Left lung (tissue), 10 donors: ENCODE results near the gene EEF1AKMT2. TPM values are rescaled to one million over a fixed set of nuclear protein-coding genes. Genes with fewer than 3 reads are reported as not detected.
"Not testable (repeated sequence)": the region's sequence is repeated elsewhere in the genome, so short reads cannot be mapped to it uniquely, and the experiment has no call there.

ENCODE experiments used
- ATAC-seq: fragments of 200-7000 bp; cut with Tn5 transposase; one replicate; pipeline ENCODE4 v1.9.1; 2020; ENCODE audit warnings: moderate library complexity
- DNase-seq, 4 donors: peaks; one replicate each; pipeline ENCODE4 v3.0.0-alpha.2; 2013 to 2020
- H3K27ac ChIP-seq, 2 donors: fragments of 200-600 bp; sonication (generic) in 1 of 2; one replicate each; pipeline versions ENCODE4 v1.5.0 to v1.8.0; 2020 to 2021
- H3K27me3 ChIP-seq, 2 donors: fragments of 200-600 bp; sonication (generic) in 1 of 2; one replicate each; pipeline versions ENCODE4 v1.5.0 to v1.8.0; 2020 to 2021
- H3K36me3 ChIP-seq, 2 donors: fragments of 200-600 bp; sonication (generic) in 1 of 2; one replicate each; pipeline versions ENCODE4 v1.5.0 to v1.8.0; 2020 to 2021
- H3K4me1 ChIP-seq, 2 donors: fragments of 200-600 bp; one replicate each; pipeline ENCODE4 v1.8.0; 2021
- H3K4me3 ChIP-seq, 2 donors: fragments of 200-600 bp; sonication (generic) in 1 of 2; one replicate each; pipeline versions ENCODE4 v1.5.0 to v1.8.0; 2020 to 2021; ENCODE audit warnings: mild to moderate bottlenecking in 1 of 2
- H3K9me3 ChIP-seq, 2 donors: fragments of 200-600 bp; sonication (generic) in 1 of 2; one replicate each; pipeline versions ENCODE4 v1.5.0 to v1.8.0; 2020 to 2021
- intact Hi-C, 2 donors: fragments of 100-400 bp; cut with DNase I; formaldehyde crosslinking; loops; one replicate each; pipeline versions ENCODE4 v1.11.2 to v1.14.2; 2022
- polyA plus RNA-seq, 6 donors: library from polyadenylated mRNA; unstranded; fragments of 120-200 nt; gene quantifications; one replicate each; pipeline ENCODE4 v1.2.1, GENCODE V29; 2013; ENCODE audit not compliant: insufficient read length in 6 of 6
- total RNA-seq, 2 donors: library from RNA; stranded (reverse); fragmentation: NEBNext Ultra II Directional; extraction: Animal tissue kit (Norgen Biotek cat#: 25700); gene quantifications; one replicate each; pipeline ENCODE4 v1.2.1, GENCODE V29; 2021
- TF ChIP-seq, protein P1 (sequence below), 2 donors: fragments of 200-600 bp; sonication (generic) in 1 of 2; IDR thresholded peaks; one replicate each; pipeline versions ENCODE4 v1.5.0 to v1.8.0; 2021; ENCODE audit warnings: antibody characterized with exemption in 2 of 2
- donor health status: DM: no; HTN: yes; CAD: no.
- donor health status: DM: no; HTN: no; CAD: no.

Gene EEF1AKMT2
- total and polyA plus RNA-seq, 8 donors = 14.9 to 43.2 (median 35.2) TPM

DNA sequence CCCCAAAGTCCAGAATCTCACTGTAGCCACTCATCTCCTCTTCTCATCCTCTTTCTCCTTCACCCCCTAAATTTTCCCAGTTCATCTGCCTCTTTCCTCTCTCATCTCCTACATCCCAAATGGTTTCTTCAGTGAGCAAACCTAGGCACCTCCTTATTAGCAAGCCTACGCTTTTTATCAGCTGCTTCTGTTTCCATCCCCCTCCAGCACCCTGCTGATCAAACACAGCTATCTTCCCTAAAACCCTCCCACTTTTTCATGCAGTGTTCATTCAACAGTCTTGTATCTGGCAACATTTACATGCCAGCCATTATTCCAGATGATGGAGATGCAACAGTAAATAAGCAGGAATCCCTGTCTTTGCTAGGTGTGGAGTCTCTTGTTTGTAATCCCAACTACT lies 6.7 kb upstream of the EEF1AKMT2 start:
- intact Hi-C loops = no loop called here
- Histone ChIP-seq H3K4me3 (no peak overlapping the region), H3K27me3 (no peaks in the 10 kb centered on the region), H3K9me3 (no peaks in the 10 kb centered on the region), H3K27ac (no peak overlapping the region), H3K36me3 (no peaks in the 10 kb centered on the region), H3K4me1 (peaks cover 4 to 16% of the 10 kb centered on the region in 2 donors)
- no peak for ATAC-seq
- TF ChIP-seq, protein P1, sequence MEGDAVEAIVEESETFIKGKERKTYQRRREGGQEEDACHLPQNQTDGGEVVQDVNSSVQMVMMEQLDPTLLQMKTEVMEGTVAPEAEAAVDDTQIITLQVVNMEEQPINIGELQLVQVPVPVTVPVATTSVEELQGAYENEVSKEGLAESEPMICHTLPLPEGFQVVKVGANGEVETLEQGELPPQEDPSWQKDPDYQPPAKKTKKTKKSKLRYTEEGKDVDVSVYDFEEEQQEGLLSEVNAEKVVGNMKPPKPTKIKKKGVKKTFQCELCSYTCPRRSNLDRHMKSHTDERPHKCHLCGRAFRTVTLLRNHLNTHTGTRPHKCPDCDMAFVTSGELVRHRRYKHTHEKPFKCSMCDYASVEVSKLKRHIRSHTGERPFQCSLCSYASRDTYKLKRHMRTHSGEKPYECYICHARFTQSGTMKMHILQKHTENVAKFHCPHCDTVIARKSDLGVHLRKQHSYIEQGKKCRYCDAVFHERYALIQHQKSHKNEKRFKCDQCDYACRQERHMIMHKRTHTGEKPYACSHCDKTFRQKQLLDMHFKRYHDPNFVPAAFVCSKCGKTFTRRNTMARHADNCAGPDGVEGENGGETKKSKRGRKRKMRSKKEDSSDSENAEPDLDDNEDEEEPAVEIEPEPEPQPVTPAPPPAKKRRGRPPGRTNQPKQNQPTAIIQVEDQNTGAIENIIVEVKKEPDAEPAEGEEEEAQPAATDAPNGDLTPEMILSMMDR (IDR thresholded peaks at IDR 0.05) = no peak
- DNase-seq = no peak

DNA sequence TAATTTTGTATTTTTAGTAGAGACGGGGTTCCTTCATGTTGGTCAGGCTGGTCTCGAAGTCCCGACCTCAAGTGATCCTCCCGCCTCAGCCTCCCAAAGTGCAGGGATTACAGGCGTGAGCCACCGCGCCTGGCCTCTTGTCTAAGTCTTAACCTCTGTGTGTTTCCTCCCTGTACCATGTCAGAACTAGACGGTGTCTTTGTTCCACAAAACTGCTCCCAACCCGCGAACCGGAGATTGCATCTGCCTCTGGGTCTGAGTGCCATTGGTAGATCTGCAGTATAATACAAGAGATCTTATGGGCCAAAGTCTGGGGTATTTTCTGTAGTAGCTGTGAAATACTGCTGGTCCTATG lies 1.3 kb upstream of the EEF1AKMT2 start:
- peaks cover 0 to 6% of the 10 kb centered on the region in 2 donors for H3K36me3 ChIP-seq
- DNase-seq = no peak
- H3K4me3 ChIP-seq = peak overlapping the region in 1 of 2 donors; percentile 79
- no peak for ATAC-seq
- no peak overlapping the region for H3K27ac ChIP-seq
- TF ChIP-seq, protein P1 (IDR thresholded peaks at IDR 0.05) = no peak
- intact Hi-C loops = no loop called here
- peaks cover 7 to 13% of the 10 kb centered on the region in 2 donors for H3K4me1 ChIP-seq
- H3K27me3 ChIP-seq = no peaks in the 10 kb centered on the region
- no peaks in the 10 kb centered on the region for H3K9me3 ChIP-seq

DNA sequence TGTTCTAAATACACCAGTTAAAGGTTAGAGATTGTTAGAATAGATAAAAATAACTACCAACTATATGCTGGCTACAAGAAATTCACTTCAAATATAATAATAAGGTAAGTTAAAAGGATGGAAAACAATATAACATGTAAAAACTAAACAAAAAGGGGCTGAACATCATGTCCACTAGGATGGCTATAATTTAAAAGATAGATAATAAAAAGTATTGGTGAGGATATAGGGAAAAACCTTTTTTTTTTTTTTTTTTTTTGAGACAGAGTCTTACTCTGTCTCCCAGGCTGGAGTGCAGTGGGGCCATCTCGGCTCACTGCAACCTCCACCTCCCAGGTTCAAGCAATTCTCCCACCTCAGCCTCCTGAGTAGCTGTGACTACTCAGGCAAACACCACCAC lies 8.8 kb downstream of the EEF1AKMT2 start:
- DNase-seq, intact Hi-C loops, ATAC-seq: not testable (repeated sequence)

DNA sequence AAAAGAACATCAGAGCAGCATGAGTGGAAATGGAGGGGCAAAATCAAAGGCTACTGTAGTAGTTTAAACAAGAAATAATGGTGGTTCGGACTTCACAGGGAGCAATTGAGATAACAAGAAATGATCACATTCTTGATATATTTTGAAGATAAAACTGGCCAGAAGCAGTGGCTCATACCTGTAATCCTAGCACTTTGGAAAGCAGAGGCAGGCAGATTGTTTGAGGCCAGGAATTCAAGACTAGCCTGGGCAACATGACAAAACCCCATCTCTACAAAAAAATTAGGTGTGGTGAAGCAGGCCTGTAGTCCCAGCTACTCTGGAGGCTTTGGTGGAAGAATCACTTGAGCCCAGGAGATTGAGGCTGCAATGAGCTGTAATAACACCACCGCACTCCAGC lies 22.9 kb downstream of the EEF1AKMT2 start:
- H3K27me3 ChIP-seq = no peaks in the 10 kb centered on the region
- DNase-seq = no peak
- H3K4me3 ChIP-seq = no peak overlapping the region
- H3K4me1 ChIP-seq = no peaks in the 10 kb centered on the region
- TF ChIP-seq, protein P1 (IDR thresholded peaks at IDR 0.05) = no peak
- H3K9me3 ChIP-seq = no peaks in the 10 kb centered on the region
- no peak for ATAC-seq
- H3K27ac ChIP-seq = no peak overlapping the region
- peaks cover 0 to 58% of the 10 kb centered on the region in 2 donors for H3K36me3 ChIP-seq
- intact Hi-C loops = no loop called here

More for the DNA sequence above, 8.8 kb downstream of the EEF1AKMT2 start:
- H3K36me3 ChIP-seq = peaks cover 0 to 70% of the 10 kb centered on the region in 2 donors
- H3K4me3 ChIP-seq, H3K27ac ChIP-seq, H3K4me1 ChIP-seq, H3K27me3 ChIP-seq, H3K9me3 ChIP-seq: not testable (repeated sequence)

DNA sequence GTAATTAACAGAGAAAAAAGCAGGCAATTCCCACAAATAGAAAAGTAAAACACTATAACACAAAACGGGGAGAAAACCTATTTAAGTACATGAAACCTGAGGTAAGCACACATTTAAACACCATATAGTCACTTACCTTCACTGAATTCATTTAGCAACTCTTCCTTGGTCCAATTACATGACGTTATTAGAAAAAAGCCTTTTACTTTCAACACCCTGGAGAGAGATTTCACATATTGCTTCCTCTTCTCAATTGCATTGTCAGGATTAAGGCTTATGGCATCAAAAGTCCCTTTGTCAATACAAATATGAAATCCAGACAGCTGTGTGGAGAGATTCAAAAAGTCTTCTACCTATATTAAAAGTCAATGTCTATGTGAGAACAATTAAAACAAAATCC lies 26.4 kb downstream of the EEF1AKMT2 start:
- TF ChIP-seq, protein P1 (IDR thresholded peaks at IDR 0.05) = no peak
- DNase-seq = no peak
- Histone ChIP-seq H3K27me3 (no peaks in the 10 kb centered on the region), H3K9me3 (no peaks in the 10 kb centered on the region), H3K27ac (no peak overlapping the region), H3K4me3 (no peak overlapping the region), H3K4me1 (no peaks in the 10 kb centered on the region), H3K36me3 (peaks cover 0 to 54% of the 10 kb centered on the region in 2 donors)
- intact Hi-C loops = no loop called here
- no peak for ATAC-seq

DNA sequence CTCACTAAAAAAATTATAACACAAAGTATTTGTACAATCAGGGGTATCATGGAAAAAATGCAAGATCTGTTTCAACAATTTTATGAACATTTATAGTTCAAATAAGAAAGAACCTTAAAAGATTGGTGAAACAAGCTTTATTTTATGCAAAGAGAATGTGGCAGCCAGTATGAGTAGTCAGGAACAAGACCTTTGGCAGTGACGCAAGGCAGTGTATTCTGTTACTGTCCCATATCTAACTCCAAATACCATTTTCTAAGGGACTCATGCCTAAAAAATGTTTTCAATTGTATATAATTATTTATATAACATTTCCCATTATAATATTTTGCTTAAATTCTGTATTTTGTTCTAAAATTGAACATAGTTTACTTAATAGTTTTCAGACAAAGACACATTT lies 28.4 kb downstream of the EEF1AKMT2 start:
- intact Hi-C loops = no loop called here
- no peak for ATAC-seq
- no peak for DNase-seq
- no peaks in the 10 kb centered on the region for H3K27me3 ChIP-seq
- no peaks in the 10 kb centered on the region for H3K9me3 ChIP-seq
- no peaks in the 10 kb centered on the region for H3K4me1 ChIP-seq
- H3K4me3 ChIP-seq = no peak overlapping the region
- TF ChIP-seq, protein P1 (IDR thresholded peaks at IDR 0.05) = no peak
- no peak overlapping the region for H3K27ac ChIP-seq
- H3K36me3 ChIP-seq = peaks cover 0 to 54% of the 10 kb centered on the region in 2 donors
